GM21723 (cell line): ENCODE data around the gene RERE.

Experiments used
- ATAC-seq: cut with Tn5 transposase; IDR thresholded peaks from one replicate; pipeline ENCODE4 v1.9.1; 2021; ENCODE audit warnings: mild to moderate bottlenecking, moderate library complexity; ENCODE audit not compliant: unreplicated experiment

Gene RERE

DNA sequence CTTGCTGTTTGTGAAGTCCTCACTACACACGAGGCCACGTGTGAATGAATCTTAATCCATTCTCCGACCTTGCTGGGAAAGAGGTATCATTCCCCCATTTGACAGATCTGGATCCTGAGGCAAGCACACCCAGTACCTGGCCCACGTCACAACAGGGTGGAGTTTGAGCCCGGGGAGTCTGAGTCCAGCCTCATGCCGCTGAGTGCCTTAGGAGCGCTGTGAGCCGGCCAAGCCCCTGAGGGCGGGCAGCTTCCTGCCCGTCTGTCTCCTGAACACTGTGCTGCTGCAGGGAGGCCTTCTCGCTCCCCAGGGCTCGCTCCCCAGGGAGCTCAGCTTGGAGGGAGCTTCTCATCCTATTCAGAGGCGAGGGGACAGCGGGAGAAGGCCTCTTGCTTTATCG lies 469.8 kb downstream of the RERE start:
- no peak for ATAC-seq

DNA sequence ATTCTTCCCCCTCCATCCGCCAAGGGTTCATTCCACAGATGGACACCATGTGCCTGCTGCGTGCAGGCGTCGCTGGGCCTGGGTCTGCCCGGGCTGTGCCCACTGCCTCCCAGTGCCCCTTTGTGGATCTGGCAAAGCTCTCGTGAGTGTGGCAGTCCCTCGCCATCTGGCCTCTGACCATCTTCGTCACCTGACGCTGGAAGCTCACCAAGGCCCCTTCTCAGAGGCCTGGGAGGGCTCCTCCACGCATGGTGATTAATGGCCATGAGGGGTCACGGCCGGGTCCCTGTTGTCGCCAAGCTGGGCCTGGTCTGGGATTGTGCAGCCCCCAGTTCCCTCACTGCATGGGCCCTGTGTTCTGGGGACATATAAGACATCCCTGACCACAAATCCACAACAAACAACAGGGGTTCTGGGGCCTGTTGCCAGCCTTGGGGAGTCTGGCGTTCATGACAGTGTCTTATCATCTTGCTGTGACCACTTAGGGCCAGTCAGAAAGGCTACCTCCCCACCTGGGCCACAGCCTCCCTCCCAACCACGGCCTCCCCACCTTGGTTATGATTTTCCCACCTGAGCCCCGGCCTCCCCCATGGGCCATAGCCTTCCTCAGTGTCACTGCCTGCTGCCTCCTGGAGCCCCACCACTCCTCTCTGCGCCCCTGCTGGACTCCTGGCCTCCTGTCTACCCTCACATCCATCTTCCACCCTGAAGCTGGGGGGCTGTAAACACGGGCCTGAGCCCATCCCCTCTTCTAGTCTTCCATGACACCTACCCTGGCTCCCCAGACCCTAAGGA lies 471.6 kb downstream of the RERE start:
- no peak for ATAC-seq

GRCh38 chr1:8344893-8345507 lies 472.4 kb downstream of the RERE start:
- no peak for ATAC-seq

GRCh38 chr1:8343464-8344001 lies 473.9 kb downstream of the RERE start:
- no peak for ATAC-seq

GRCh38 chr1:8343044-8343443 lies 474.4 kb downstream of the RERE start:
- no peak for ATAC-seq

GRCh38 chr1:8342325-8342724 lies 475.1 kb downstream of the RERE start:
- ATAC-seq, result no peak

DNA sequence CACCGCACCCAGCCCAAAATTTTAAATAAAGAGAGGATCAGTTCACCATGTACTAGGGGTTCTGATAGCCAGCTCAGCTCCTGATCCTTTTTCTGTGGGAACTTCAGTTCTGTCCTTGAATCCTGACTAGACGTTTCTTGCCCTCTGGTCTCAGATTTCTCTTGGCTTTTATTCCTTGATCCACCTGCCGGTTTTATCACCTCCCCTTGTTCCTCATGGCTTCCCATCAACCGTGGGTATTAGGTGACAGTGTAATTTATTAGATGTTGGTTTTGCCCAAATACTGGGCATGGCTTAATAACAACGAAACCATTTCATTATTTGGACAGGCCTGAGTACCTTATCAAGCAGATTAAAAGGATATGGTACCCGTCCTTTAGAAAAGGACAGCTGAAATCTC lies 477.0 kb downstream of the RERE start:
- ATAC-seq, result no peak

- no peak for ATAC-seq
These were observed 478.2 kb downstream of the RERE start for GRCh38 chr1:8339203-8339600.

GRCh38 chr1:8338526-8339202 lies 478.8 kb downstream of the RERE start:
- no peak for ATAC-seq

- no peak for ATAC-seq
These were observed 479.5 kb downstream of the RERE start for GRCh38 chr1:8337776-8338525.

DNA sequence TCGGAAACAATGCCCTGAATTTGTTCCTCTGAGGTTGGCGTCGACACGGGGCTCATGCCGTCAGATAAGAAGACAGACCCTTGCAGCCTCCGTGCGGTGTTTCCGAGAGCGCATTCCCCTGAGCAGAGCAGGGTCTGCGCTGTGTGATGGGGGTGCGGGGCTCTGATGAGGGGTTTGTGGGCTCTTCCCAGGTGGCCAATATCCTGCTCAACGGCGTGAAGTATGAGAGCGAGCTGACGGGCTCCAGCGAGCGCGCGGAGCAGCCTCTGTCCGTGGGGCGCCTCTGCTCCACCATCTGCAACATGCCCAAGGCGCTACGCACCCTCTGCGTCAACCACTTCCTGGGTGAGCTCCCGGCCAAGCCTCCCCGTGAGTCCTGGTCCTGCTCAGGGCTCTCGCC lies 482.2 kb downstream of the RERE start:
- no peak for ATAC-seq

GRCh38 chr1:8334106-8334851 lies 483.2 kb downstream of the RERE start:
- ATAC-seq, result no peak

- ATAC-seq, result no peak
These were observed 484.0 kb downstream of the RERE start for GRCh38 chr1:8333246-8333987.

DNA sequence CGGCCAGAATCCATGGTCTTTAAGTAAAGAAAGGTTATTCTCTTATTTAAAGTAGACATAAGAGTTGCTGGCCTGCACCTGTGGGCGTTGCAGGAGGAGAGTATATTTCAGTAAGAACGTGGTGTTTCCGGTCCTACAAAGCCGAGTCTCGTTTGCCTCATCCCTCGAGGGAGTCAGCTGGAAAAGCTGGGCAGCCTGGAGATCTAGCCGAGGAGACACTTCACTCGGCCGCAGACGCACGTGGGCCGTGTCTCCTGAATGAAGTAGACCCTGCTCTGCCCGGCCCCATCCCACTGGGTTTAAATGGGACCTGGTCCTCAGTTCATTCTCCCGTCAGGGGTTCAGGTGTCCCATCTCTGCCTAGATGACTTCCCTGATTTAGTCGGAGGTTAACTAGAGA lies 484.6 kb downstream of the RERE start:
- ATAC-seq, result no peak

GRCh38 chr1:8330271-8331125 lies 486.9 kb downstream of the RERE start:
- no peak for ATAC-seq

- ATAC-seq, result no peak
These were observed 487.6 kb downstream of the RERE start for GRCh38 chr1:8329858-8330257.

GRCh38 chr1:8329439-8329838 lies 488.0 kb downstream of the RERE start:
- no peak for ATAC-seq

GRCh38 chr1:8328271-8328670 lies 489.2 kb downstream of the RERE start:
- no peak for ATAC-seq

DNA sequence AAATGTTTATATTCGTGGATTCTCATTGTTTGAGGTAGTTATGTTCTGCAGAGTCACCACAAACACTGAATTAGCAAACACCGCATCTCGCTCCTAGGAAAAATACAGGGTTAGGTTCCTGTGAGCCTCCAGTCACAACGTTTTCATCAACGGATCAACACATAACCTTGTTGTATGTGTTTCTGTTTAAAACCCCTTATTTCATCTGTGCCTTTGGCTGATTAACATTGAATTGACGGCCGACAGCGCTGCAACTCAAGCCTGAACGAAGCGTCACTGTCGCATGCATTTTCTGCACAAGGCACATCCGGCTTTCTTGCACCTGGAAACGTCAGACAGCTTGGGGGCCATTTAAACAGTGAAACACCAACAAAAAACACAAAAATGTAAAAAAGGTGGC lies 491.2 kb downstream of the RERE start:
- no peak for ATAC-seq
